ENCODE results near the gene MTERF4. TPM values are rescaled to one million over a fixed set of nuclear protein-coding genes. Genes with fewer than 3 reads are reported as not detected.

Gene MTERF4
- total and polyA plus RNA-seq, 2 of the 8 experiments (the other 6 are each of a cell fraction or from before 2014, with no cell fraction given): 25.9 to 28.5 TPM

DNA sequence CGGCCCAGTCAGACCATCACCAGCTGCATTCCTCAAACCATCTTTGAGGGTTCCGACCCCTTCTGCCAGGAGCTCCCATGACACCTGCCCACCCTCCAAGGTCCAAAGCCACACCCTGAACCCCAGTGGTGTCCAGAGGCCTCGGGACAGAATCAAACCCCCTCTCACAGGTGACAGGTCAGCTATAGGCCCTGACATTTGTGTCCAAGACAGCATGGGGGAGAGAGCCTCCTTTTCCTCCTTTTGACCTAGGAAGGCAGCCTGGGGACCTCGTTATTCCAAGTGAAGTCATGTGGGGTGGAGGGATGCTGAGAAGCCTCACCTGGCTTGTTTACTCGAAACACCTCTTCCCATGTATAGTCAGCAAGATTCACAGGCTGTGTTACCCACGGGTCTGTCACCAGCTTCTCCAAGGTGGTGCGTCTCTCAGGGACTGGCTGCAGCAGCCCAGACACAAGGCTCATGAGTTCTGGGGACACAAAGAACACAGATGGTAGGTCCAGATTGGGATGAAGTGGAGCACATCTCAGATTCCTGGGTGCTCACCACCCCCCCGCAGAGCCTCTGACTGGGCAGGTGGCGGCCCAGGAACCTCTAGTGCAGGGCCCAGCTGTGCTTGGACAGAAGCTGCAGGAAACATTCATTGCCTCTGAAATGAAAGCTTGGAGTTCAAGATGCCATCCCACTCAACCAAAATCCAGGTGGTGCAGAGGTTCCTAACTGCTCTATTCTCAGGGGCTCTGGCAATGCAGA is 5.1 kb upstream of the MTERF4 start (continued):
- no peak for TF ChIP-seq ZNF274 (IDR thresholded peaks at IDR 0.05; ENCODE audit: borderline replicate concordance, extremely low read depth, low read length)
- no peak for TF ChIP-seq RXRA (IDR thresholded peaks at IDR 0.05; ENCODE audit: insufficient read depth, low read depth, low read length)
- no peak for TF ChIP-seq TBP (IDR thresholded peaks at IDR 0.05; ENCODE audit: low read depth, low read length)
- no peak for TF ChIP-seq CBX5 (IDR thresholded peaks at IDR 0.05; ENCODE audit: low read depth, low read length)
- no peak for TF ChIP-seq NRF1 (IDR thresholded peaks at IDR 0.05; ENCODE audit: low read depth, low read length)
- TF ChIP-seq KDM4A (IDR thresholded peaks at IDR 0.05; ENCODE audit: low read depth, low read length, severe bottlenecking): no peak
- no peak for TF ChIP-seq ASH2L (IDR thresholded peaks at IDR 0.05; ENCODE audit: low read length)
- TF ChIP-seq, protein P1, sequence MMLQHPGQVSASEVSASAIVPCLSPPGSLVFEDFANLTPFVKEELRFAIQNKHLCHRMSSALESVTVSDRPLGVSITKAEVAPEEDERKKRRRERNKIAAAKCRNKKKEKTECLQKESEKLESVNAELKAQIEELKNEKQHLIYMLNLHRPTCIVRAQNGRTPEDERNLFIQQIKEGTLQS (IDR thresholded peaks at IDR 0.05; ENCODE audit: insufficient read depth, low read depth, low read length): no peak
- TF ChIP-seq RAD21 (IDR thresholded peaks at IDR 0.05 in 1 of 2, conservative IDR thresholded peaks at IDR 0.05 in 1 of 2; ENCODE audit: low read depth in 2 of 2, low read length in 2 of 2): no peak
- no peak for TF ChIP-seq SRF (IDR thresholded peaks at IDR 0.05; ENCODE audit: low read depth, low read length)

All from H1 (cell line).